NCI-H1048 (cell line): Measurements from ENCODE around the gene GOLIM4.
A peak's percentile ranks its signal among the peaks of the same experiment; 100 is the strongest.
"Not testable (repeated sequence)": the region's sequence is repeated elsewhere in the genome, so short reads cannot be mapped to it uniquely, and the experiment has no call there.

ENCODE experiments used
- DNase-seq: peaks from one replicate; lab custom pipeline; 2025; lab: John Stamatoyannopoulos, UW

The GOLIM4 gene

GRCh38 chr3:168048414-168049330 lies 47.1 kb downstream of the GOLIM4 start:
- no peak for DNase-seq

- no peak for DNase-seq
Observed at GRCh38 chr3:168047936-168048335, 47.8 kb downstream of the GOLIM4 start.

GRCh38 chr3:168047190-168047795 lies 48.4 kb downstream of the GOLIM4 start:
- peak; percentile 48 for DNase-seq

GRCh38 chr3:168044049-168044448 lies 51.7 kb downstream of the GOLIM4 start:
- DNase-seq, result no peak

GRCh38 chr3:168040607-168041208 lies 55.0 kb downstream of the GOLIM4 start:
- no peak for DNase-seq

GRCh38 chr3:168037020-168037419 lies 58.7 kb downstream of the GOLIM4 start:
- DNase-seq, result no peak

GRCh38 chr3:168036619-168037018 lies 59.1 kb downstream of the GOLIM4 start:
- no peak for DNase-seq

GRCh38 chr3:168034152-168034928 lies 61.4 kb downstream of the GOLIM4 start:
- DNase-seq, result no peak

GRCh38 chr3:168030577-168030976 lies 65.1 kb downstream of the GOLIM4 start:
- no peak for DNase-seq

- DNase-seq, result no peak
Observed at GRCh38 chr3:168029705-168030104, 66.0 kb downstream of the GOLIM4 start.

- DNase-seq, result no peak
Observed at GRCh38 chr3:168028086-168028485, 67.6 kb downstream of the GOLIM4 start.

GRCh38 chr3:168026764-168027163 lies 69.0 kb downstream of the GOLIM4 start:
- DNase-seq, result no peak

GRCh38 chr3:168025076-168025475 lies 70.6 kb downstream of the GOLIM4 start:
- DNase-seq, result no peak

GRCh38 chr3:168024537-168024941 lies 71.2 kb downstream of the GOLIM4 start:
- no peak for DNase-seq

- no peak for DNase-seq
Observed at GRCh38 chr3:168021737-168022450, 73.8 kb downstream of the GOLIM4 start.

- not testable (repeated sequence) for DNase-seq
Observed at GRCh38 chr3:168011280-168011679, 84.4 kb downstream of the GOLIM4 start.

GRCh38 chr3:168006584-168006983 lies 89.1 kb downstream of the GOLIM4 start:
- DNase-seq, result no peak

GRCh38 chr3:168003911-168004310 lies 91.8 kb downstream of the GOLIM4 start:
- no peak for DNase-seq

- no peak for DNase-seq
Observed at GRCh38 chr3:168002786-168003368, 92.8 kb downstream of the GOLIM4 start.

GRCh38 chr3:168001244-168001643 lies 94.5 kb downstream of the GOLIM4 start:
- DNase-seq, result no peak

GRCh38 chr3:167998253-167998652 lies 97.5 kb downstream of the GOLIM4 start:
- no peak for DNase-seq
